ENCODE measurements around the gene SCEL. TPM values are rescaled to one million over a fixed set of nuclear protein-coding genes. Genes with fewer than 3 reads are reported as not detected.

SCEL gene, protein sequence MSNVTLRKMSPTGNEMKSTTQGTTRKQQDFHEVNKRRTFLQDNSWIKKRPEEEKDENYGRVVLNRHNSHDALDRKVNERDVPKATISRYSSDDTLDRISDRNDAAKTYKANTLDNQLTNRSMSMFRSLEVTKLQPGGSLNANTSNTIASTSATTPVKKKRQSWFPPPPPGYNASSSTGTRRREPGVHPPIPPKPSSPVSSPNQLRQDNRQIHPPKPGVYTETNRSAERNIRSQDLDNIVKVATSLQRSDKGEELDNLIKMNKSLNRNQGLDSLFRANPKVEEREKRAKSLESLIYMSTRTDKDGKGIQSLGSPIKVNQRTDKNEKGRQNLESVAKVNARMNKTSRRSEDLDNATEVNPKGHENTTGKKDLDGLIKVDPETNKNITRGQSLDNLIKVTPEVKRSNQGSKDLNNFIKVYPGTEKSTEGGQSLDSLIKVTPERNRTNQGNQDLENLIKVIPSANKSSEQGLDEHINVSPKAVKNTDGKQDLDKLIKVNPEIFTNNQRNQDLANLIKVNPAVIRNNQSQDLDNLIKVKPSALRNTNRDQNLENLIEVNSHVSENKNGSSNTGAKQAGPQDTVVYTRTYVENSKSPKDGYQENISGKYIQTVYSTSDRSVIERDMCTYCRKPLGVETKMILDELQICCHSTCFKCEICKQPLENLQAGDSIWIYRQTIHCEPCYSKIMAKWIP
- total RNA-seq (ENCODE audit: unreplicated experiment), result not detected
- long read RNA-seq, result 0 reads

GRCh38 chr13:77535448-77535847, at the start of gene SCEL:
Gene SCEL (plus strand): TSS chr13:77535706. CDS start chr13:77555876, 20,170 bp downstream.
- TF ChIP-seq CTCF (IDR thresholded peaks at IDR 0.05; ENCODE audit: unreplicated experiment), result no peak
- DNase-seq (ENCODE audit: low spot score), result no peak
- no peak within 1 kb of the TSS for H3K4me3 Mint-ChIP-seq (ENCODE audit: unreplicated experiment)
- no peak within 1 kb of the TSS for H3K27ac Mint-ChIP-seq (ENCODE audit: unreplicated experiment)
- no peaks in the 10 kb centered on the region for H3K36me3 Mint-ChIP-seq (ENCODE audit: low read depth, unreplicated experiment)
- no peaks in the 10 kb centered on the region for H3K27me3 Mint-ChIP-seq (ENCODE audit: unreplicated experiment)
- peaks cover 5% of the 10 kb centered on the region for H3K4me1 Mint-ChIP-seq (ENCODE audit: unreplicated experiment)
- no peaks in the 10 kb centered on the region for H3K9me3 Mint-ChIP-seq (ENCODE audit: unreplicated experiment)

DNA sequence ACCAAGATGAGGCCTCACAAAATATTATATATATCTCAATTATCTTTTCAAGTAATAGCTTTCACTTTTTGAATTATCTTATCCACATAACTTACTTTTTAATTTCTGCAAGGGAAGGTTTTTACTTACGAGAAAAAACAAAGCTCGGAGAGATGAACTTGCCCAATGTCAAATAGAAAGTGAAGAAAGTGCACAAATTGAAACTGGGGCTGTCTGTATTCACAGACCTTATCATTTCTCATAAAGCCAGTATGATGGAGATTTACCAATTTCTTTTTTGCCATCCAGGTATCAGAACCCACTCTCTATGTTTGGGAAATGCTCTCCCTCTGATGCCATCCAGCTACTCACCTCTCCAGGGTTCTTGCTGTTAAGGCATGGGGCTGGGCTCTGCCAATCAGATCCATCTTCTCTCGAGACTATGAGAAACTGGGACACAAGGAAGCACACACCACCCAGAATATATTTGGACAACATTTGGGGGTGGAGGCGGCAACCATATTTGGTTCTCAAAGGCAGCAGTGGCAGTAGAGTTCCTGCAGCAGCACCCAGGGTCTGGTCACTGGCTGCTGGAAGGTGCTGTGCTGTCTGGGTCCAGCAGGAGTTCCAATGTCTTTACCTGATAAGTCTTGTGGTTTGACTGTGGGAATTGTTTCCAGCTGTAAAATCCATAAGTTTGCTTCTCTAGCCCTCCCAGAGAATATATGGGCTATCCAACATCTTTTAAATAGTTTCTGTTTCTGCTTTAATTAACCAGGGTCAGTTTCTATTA, 45.8 kb upstream of the SCEL start:
- Mint-ChIP-seq H3K36me3 (ENCODE audit: low read depth, unreplicated experiment) (no peaks in the 10 kb centered on the region), H3K4me1 (ENCODE audit: unreplicated experiment) (no peaks in the 10 kb centered on the region), H3K27ac (ENCODE audit: unreplicated experiment) (no peak overlapping the region), H3K9me3 (ENCODE audit: unreplicated experiment) (no peaks in the 10 kb centered on the region), H3K4me3 (ENCODE audit: unreplicated experiment) (no peak overlapping the region), H3K27me3 (ENCODE audit: unreplicated experiment) (peaks cover 1% of the 10 kb centered on the region)
- TF ChIP-seq CTCF (IDR thresholded peaks at IDR 0.05; ENCODE audit: unreplicated experiment), result no peak
- DNase-seq (ENCODE audit: low spot score), result no peak

- Mint-ChIP-seq H3K27me3 (ENCODE audit: unreplicated experiment) (no peaks in the 10 kb centered on the region), H3K36me3 (ENCODE audit: low read depth, unreplicated experiment) (no peaks in the 10 kb centered on the region), H3K4me1 (ENCODE audit: unreplicated experiment) (no peaks in the 10 kb centered on the region), H3K4me3 (ENCODE audit: unreplicated experiment) (no peak overlapping the region), H3K27ac (ENCODE audit: unreplicated experiment) (no peak overlapping the region), H3K9me3 (ENCODE audit: unreplicated experiment) (no peaks in the 10 kb centered on the region)
- DNase-seq (ENCODE audit: low spot score), result no peak
- no peak for TF ChIP-seq CTCF (IDR thresholded peaks at IDR 0.05; ENCODE audit: unreplicated experiment)
Measured at GRCh38 chr13:77492982-77493381, 42.5 kb upstream of the SCEL start.

GRCh38 chr13:77494226-77494625, 41.3 kb upstream of the SCEL start:
- no peaks in the 10 kb centered on the region for H3K27me3 Mint-ChIP-seq (ENCODE audit: unreplicated experiment)
- no peak overlapping the region for H3K27ac Mint-ChIP-seq (ENCODE audit: unreplicated experiment)
- DNase-seq (ENCODE audit: low spot score), result no peak
- no peaks in the 10 kb centered on the region for H3K36me3 Mint-ChIP-seq (ENCODE audit: low read depth, unreplicated experiment)
- TF ChIP-seq CTCF (IDR thresholded peaks at IDR 0.05; ENCODE audit: unreplicated experiment), result no peak
- H3K4me3 Mint-ChIP-seq (ENCODE audit: unreplicated experiment), result no peak overlapping the region
- H3K4me1 Mint-ChIP-seq (ENCODE audit: unreplicated experiment), result no peaks in the 10 kb centered on the region
- H3K9me3 Mint-ChIP-seq (ENCODE audit: unreplicated experiment), result no peaks in the 10 kb centered on the region
